Activated T-cell treated with anti-CD3 and anti-CD28 coated beads, Interleukin-2, amount 50 U/mL, for 48 hours (primary cell): ENCODE results near the gene MT2A.
"Not testable (repeated sequence)": the region's sequence is repeated elsewhere in the genome, so short reads cannot be mapped to it uniquely, and the experiment has no call there.

Source experiments
- DNase-seq, 2 experiments: peaks; one replicate each; pipeline ENCODE4 v3.0.0-alpha.2; 2020

Gene MT2A

GRCh38 chr16:56608043-56608875, at the start of gene MT2A:
Gene MT2A (plus strand): TSS chr16:56608584. CDS start chr16:56608656, 72 bp downstream.
- peak; percentile 91 to 95 for DNase-seq

- no peak for DNase-seq
These were observed 49.3 kb upstream of the MT2A start for GRCh38 chr16:56559109-56559508.

GRCh38 chr16:56560447-56560846, 47.9 kb upstream of the MT2A start:
- no peak for DNase-seq

- no peak for DNase-seq
These were observed 47.3 kb upstream of the MT2A start for GRCh38 chr16:56561126-56561525.

- no peak for DNase-seq
These were observed 43.4 kb upstream of the MT2A start, which contains the start of gene MT4 for GRCh38 chr16:56564793-56565477. Gene MT4 (plus strand): TSS chr16:56565073. CDS start chr16:56565129, 56 bp downstream.

- no peak for DNase-seq
These were observed 38.4 kb upstream of the MT2A start for GRCh38 chr16:56569971-56570370.

- no peak for DNase-seq
These were observed 36.9 kb upstream of the MT2A start for GRCh38 chr16:56571525-56571924.

- no peak for DNase-seq
These were observed 33.8 kb upstream of the MT2A start for GRCh38 chr16:56574625-56575024.

GRCh38 chr16:56576585-56577299, 31.6 kb upstream of the MT2A start:
- DNase-seq, result peak; percentile 87 to 88

GRCh38 chr16:56577300-56577625, 31.1 kb upstream of the MT2A start:
- no peak for DNase-seq

GRCh38 chr16:56580391-56581048, 27.9 kb upstream of the MT2A start:
- DNase-seq, result no peak

- DNase-seq, result not testable (repeated sequence)
These were observed 25.5 kb upstream of the MT2A start for GRCh38 chr16:56582911-56583310.

- DNase-seq, result no peak
These were observed 24.8 kb upstream of the MT2A start for GRCh38 chr16:56583351-56584168.

- DNase-seq, result no peak
These were observed 24.1 kb upstream of the MT2A start for GRCh38 chr16:56584276-56584675.

- no peak for DNase-seq
These were observed 19.6 kb upstream of the MT2A start for GRCh38 chr16:56588781-56589140.

- DNase-seq, result peak; percentile 43 to 65
These were observed 19.0 kb upstream of the MT2A start, which contains the start of gene MT3 for GRCh38 chr16:56589141-56590039. Gene MT3 (plus strand): TSS chr16:56589528. CDS start chr16:56589591, 63 bp downstream.

- no peak for DNase-seq
These were observed 16.9 kb upstream of the MT2A start for GRCh38 chr16:56591377-56592060.

- DNase-seq, result no peak
These were observed 14.7 kb upstream of the MT2A start for GRCh38 chr16:56593573-56594291.

GRCh38 chr16:56594292-56594619, 14.1 kb upstream of the MT2A start:
- peak in 1 of 2 experiments; percentile 5 for DNase-seq
